HCT116 (cell line): ENCODE data around the gene WWOX.

ENCODE experiments used
- EGR1 ChIP-seq: IDR thresholded peaks from 2 replicates; pipeline ENCODE4 v1.6.1; 2012; ENCODE audit warnings: low read depth
- EZH2phosphoT487 ChIP-seq: fragments of 200-600 bp; IDR thresholded peaks from 2 replicates; pipeline ENCODE4 v1.6.1; 2018; ENCODE audit warnings: antibody characterized with exemption, borderline replicate concordance
- POLR2A ChIP-seq: IDR thresholded peaks from 2 replicates; pipeline ENCODE4 v1.7.0; 2011; ENCODE audit warnings: borderline replicate concordance; ENCODE audit not compliant: insufficient read depth, insufficient read length; ENCODE audit errors: extremely low read depth
- POLR2AphosphoS5 ChIP-seq: IDR thresholded peaks from 2 replicates; pipeline ENCODE4 v1.6.1; 2011; ENCODE audit warnings: mild to moderate bottlenecking, low read depth, low read length, moderate library complexity
- TCF7L2 ChIP-seq: IDR thresholded peaks from 2 replicates; pipeline ENCODE4 v1.7.0; 2011; ENCODE audit warnings: borderline replicate concordance, inconsistent platforms; ENCODE audit not compliant: insufficient read depth, insufficient read length; ENCODE audit errors: extremely low read depth
- YY1 ChIP-seq: IDR thresholded peaks from 2 replicates; pipeline ENCODE4 v1.6.1; 2011; ENCODE audit warnings: low read length, low read depth, moderate library complexity, mild to moderate bottlenecking; ENCODE audit not compliant: insufficient replicate concordance; ENCODE audit errors: extremely low read depth
- TF ChIP-seq, protein P1 (sequence below), 3 experiments: fragments of 200-600 bp in 1 of 3; sonication (generic) in 1 of 3; IDR thresholded peaks in 2 of 3; conservative IDR thresholded peaks in 1 of 3; 2 replicates each; pipeline ENCODE4 v1.5.1; 2012 to 2017; ENCODE audit warnings: low read depth in 2 of 3, low read length in 2 of 3, antibody characterized with exemption in 1 of 3, borderline replicate concordance in 1 of 3, control low read depth in 1 of 3, mild to moderate bottlenecking in 1 of 3, mixed read lengths in 1 of 3, mixed run types in 1 of 3, moderate library complexity in 1 of 3; ENCODE audit not compliant: insufficient read depth in 1 of 3

DNA sequence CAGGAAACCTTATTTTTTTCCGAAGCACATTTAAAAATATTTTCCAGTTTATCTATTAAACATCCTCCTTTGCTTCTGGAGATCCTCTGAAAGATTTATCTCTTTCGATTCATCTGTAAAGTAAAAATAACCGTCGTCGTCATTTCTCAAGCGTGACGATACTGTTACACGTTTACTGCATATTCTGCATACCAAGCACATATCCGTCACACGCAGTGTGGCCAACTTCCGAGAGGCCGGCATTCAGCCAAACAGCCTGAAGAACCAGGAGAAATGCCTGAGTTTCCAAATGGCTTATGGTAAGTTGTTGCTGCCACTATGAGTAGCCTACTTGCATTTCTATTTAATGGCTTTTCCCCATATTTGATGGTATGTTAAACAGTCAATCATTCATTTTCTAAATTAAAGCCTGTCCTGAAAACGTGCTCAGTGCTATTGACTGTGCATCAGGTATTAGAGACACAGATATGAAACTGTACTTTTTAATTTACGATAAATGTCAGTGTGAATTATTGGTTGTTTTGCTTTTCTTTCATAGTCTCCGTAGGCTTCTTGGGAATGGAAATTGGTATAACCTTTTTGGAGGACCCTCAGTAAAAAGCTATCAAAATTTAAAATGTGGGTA is 275.7 kb downstream of the WWOX start:
- TF ChIP-seq, protein P1, sequence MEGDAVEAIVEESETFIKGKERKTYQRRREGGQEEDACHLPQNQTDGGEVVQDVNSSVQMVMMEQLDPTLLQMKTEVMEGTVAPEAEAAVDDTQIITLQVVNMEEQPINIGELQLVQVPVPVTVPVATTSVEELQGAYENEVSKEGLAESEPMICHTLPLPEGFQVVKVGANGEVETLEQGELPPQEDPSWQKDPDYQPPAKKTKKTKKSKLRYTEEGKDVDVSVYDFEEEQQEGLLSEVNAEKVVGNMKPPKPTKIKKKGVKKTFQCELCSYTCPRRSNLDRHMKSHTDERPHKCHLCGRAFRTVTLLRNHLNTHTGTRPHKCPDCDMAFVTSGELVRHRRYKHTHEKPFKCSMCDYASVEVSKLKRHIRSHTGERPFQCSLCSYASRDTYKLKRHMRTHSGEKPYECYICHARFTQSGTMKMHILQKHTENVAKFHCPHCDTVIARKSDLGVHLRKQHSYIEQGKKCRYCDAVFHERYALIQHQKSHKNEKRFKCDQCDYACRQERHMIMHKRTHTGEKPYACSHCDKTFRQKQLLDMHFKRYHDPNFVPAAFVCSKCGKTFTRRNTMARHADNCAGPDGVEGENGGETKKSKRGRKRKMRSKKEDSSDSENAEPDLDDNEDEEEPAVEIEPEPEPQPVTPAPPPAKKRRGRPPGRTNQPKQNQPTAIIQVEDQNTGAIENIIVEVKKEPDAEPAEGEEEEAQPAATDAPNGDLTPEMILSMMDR (IDR thresholded peaks at IDR 0.05 in 2 of 3, conservative IDR thresholded peaks at IDR 0.05 in 1 of 3; ENCODE audit: borderline replicate concordance in 1 of 3, insufficient read depth in 1 of 3, low read depth in 2 of 3, low read length in 2 of 3): no peak
- TF ChIP-seq EZH2phosphoT487: no peak
- TF ChIP-seq POLR2A: no peak
- no peak for TF ChIP-seq EGR1
- no peak for TF ChIP-seq TCF7L2
- TF ChIP-seq YY1: no peak
- TF ChIP-seq POLR2AphosphoS5: no peak
